ENCODE results near the gene IFNA16. TPM values are rescaled to one million over a fixed set of nuclear protein-coding genes. Genes with fewer than 3 reads are reported as not detected.
"Not testable (repeated sequence)": the region's sequence is repeated elsewhere in the genome, so short reads cannot be mapped to it uniquely, and the experiment has no call there.

IFNA16 gene
- total and polyA plus RNA-seq, 2 donors (not counting 3 experiments of a cell fraction or from before 2014, with no cell fraction given), result not detected

DNA sequence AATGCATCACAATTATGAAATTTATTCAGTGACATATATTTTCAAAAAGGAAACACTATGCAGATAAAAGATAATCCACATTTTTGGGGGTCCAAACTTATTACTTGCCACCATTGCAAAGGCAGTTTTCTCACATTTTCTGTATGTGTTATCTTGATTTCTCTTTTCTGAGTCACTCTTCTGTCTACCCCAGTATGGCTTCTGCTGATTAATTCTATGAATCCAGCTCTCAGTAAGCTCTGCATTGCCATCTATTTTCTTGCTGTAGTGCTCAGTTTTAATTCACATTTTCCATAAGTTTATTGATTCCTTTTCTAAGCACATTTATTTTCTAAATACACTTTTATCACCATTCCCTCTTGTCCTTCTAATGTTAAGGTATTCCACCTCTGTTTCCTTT lies 11.9 kb downstream of the IFNA16 start:
- Histone ChIP-seq H3K27me3 (ENCODE audit: control insufficient read depth in 2 of 2, insufficient read depth in 2 of 2, low read length in 2 of 2) (peaks cover 2 to 9% of the 10 kb centered on the region in 2 experiments), H3K79me2 (ENCODE audit: control insufficient read depth, insufficient read depth, low read length) (no peaks in the 10 kb centered on the region), H3K9me1 (replicated peaks; ENCODE audit: control insufficient read depth, extremely low read depth, insufficient read depth, low read length) (no peaks in the 10 kb centered on the region), H3K4me1 (ENCODE audit: control insufficient read depth, extremely low read depth, insufficient read depth, low read length) (no peaks in the 10 kb centered on the region), H2AFZ (ENCODE audit: low read depth, low read length) (no peak overlapping the region), H3K9ac (replicated peaks; ENCODE audit: extremely low read depth, insufficient read depth, low read length) (no peak overlapping the region), H3K4me2 (ENCODE audit: insufficient read depth, low read length) (no peak overlapping the region), H3K4me3 (replicated peaks in 1 of 3; ENCODE audit: insufficient read depth in 1 of 3, low read depth in 1 of 3, low read length in 3 of 3) (no peak overlapping the region), H4K20me1 (replicated peaks; ENCODE audit: control insufficient read depth, extremely low read depth, insufficient read depth, low read length) (no peaks in the 10 kb centered on the region), H3K27ac (ENCODE audit: insufficient read depth, low read depth, low read length) (no peak overlapping the region), H3K9me3 (replicated peaks; ENCODE audit: control insufficient read depth, insufficient read depth, low read length) (no peaks in the 10 kb centered on the region), H3K36me3 (ENCODE audit: control insufficient read depth in 2 of 2, extremely low read depth in 1 of 2, insufficient read depth in 2 of 2, low read length in 2 of 2) (no peaks in the 10 kb centered on the region)
- FAIRE-seq (no peak), DNase-seq (ENCODE audit: low read depth, low spot score) (no peak)
- dilution Hi-C loops (cut with MboI; ENCODE audit: extremely low pct_ligation_motif_present, low sequenced_read_pairs) (no loop called here), intact Hi-C loops (cut with micrococcal nuclease) (no loop called here)
- BruUV-seq (replicated peaks), result no TSS peak
- ChIA-PET CTCF (no interaction called here), POLR2A (no interaction called here)
- TF ChIP-seq, protein P1, sequence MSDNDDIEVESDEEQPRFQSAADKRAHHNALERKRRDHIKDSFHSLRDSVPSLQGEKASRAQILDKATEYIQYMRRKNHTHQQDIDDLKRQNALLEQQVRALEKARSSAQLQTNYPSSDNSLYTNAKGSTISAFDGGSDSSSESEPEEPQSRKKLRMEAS (IDR thresholded peaks at IDR 0.05; ENCODE audit: insufficient read depth, insufficient read length), result no peak
- TF ChIP-seq POLR2AphosphoS5 (IDR thresholded peaks at IDR 0.05; ENCODE audit: insufficient read depth, low read depth, low read length) (no peak), GATA2 (IDR thresholded peaks at IDR 0.05; ENCODE audit: insufficient read depth, insufficient read length, low read depth, low read length) (no peak), MYC (IDR thresholded peaks at IDR 0.05; ENCODE audit: low read depth, low read length) (no peak), POLR2A (IDR thresholded peaks at IDR 0.05; ENCODE audit: low read depth, low read length) (no peak), EZH2 (IDR thresholded peaks at IDR 0.05; ENCODE audit: borderline replicate concordance, low read depth, low read length, severe bottlenecking) (no peak), FOS (IDR thresholded peaks at IDR 0.05; ENCODE audit: borderline replicate concordance, insufficient read depth, low read length) (no peak)
- TF ChIP-seq, protein P2, sequence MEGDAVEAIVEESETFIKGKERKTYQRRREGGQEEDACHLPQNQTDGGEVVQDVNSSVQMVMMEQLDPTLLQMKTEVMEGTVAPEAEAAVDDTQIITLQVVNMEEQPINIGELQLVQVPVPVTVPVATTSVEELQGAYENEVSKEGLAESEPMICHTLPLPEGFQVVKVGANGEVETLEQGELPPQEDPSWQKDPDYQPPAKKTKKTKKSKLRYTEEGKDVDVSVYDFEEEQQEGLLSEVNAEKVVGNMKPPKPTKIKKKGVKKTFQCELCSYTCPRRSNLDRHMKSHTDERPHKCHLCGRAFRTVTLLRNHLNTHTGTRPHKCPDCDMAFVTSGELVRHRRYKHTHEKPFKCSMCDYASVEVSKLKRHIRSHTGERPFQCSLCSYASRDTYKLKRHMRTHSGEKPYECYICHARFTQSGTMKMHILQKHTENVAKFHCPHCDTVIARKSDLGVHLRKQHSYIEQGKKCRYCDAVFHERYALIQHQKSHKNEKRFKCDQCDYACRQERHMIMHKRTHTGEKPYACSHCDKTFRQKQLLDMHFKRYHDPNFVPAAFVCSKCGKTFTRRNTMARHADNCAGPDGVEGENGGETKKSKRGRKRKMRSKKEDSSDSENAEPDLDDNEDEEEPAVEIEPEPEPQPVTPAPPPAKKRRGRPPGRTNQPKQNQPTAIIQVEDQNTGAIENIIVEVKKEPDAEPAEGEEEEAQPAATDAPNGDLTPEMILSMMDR (IDR thresholded peaks at IDR 0.05; ENCODE audit: extremely low read depth in 1 of 2, insufficient read depth in 1 of 2, low read depth in 1 of 2, low read length in 2 of 2), result no peak

DNA sequence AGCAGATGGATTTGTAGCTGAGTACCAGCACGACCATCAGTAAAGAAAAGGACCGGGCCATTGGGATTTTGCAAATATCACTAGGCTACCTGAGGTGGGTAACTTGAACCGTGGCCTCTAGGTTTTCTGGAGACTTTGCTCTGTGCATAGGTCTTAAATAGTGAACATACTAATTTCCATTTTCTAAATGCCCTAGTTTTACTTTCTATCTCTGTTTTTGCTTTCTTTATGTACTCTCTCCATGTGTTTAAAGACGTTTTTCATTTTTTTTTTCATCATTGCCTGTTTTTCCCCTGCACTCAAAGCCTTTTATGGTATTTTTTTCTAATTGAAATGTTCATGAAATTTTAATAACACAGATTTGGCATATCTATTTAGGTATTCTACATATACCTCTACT lies 15.0 kb downstream of the IFNA16 start, which contains the start of gene IFNA7:
Gene IFNA7 (minus strand): TSS at position 101 of the 400 bp plus-strand sequence. CDS start 40 bp downstream, at position 61.
- H3K9me1 ChIP-seq (replicated peaks; ENCODE audit: control insufficient read depth, extremely low read depth, insufficient read depth, low read length); H3K9ac ChIP-seq (replicated peaks; ENCODE audit: extremely low read depth, insufficient read depth, low read length); intact Hi-C loops (cut with micrococcal nuclease); POLR2A ChIA-PET; DNase-seq (ENCODE audit: low read depth, low spot score); H3K9me3 ChIP-seq (replicated peaks; ENCODE audit: control insufficient read depth, insufficient read depth, low read length); H3K36me3 ChIP-seq (ENCODE audit: control insufficient read depth in 2 of 2, extremely low read depth in 1 of 2, insufficient read depth in 2 of 2, low read length in 2 of 2); H3K79me2 ChIP-seq (ENCODE audit: control insufficient read depth, insufficient read depth, low read length); H3K27me3 ChIP-seq (ENCODE audit: control insufficient read depth in 2 of 2, insufficient read depth in 2 of 2, low read length in 2 of 2); H4K20me1 ChIP-seq (replicated peaks; ENCODE audit: control insufficient read depth, extremely low read depth, insufficient read depth, low read length); FAIRE-seq; H3K4me2 ChIP-seq (ENCODE audit: insufficient read depth, low read length); BruUV-seq (replicated peaks); H3K27ac ChIP-seq (ENCODE audit: insufficient read depth, low read depth, low read length); H2AFZ ChIP-seq (ENCODE audit: low read depth, low read length); H3K4me1 ChIP-seq (ENCODE audit: control insufficient read depth, extremely low read depth, insufficient read depth, low read length); dilution Hi-C loops (cut with MboI; ENCODE audit: extremely low pct_ligation_motif_present, low sequenced_read_pairs); H3K4me3 ChIP-seq (replicated peaks in 1 of 3; ENCODE audit: insufficient read depth in 1 of 3, low read depth in 1 of 3, low read length in 3 of 3): not testable (repeated sequence)
- CTCF ChIA-PET, result interaction anchor here (1.0 kb wide), 1 partner anchor 194 kb away, joined by 3 read pairs; no protein-coding TSS in a partner anchor

Data from endothelial cell of umbilical vein (primary cell).